Spleen (tissue), 7 donors: ENCODE measurements around the gene DCTN2.

Source experiments
- CTCF ChIP-seq, 11 experiments: fragments of 200-600 bp in 7 of 11; fragments of 450-650 bp in 4 of 11; sonication (generic) in 4 of 11; IDR thresholded peaks in 8 of 11; conservative IDR thresholded peaks in 3 of 11; 1 replicate in 7 of 11; 2 replicates in 4 of 11; pipeline versions ENCODE4 v1.4.0 to v1.8.0; 2016 to 2021; ENCODE audit warnings: antibody characterized with exemption in 11 of 11, inconsistent platforms in 4 of 11, mild to moderate bottlenecking in 1 of 11
- POLR2A ChIP-seq, 3 donors: fragments of 450-650 bp; IDR thresholded peaks; one replicate each; pipeline ENCODE4 v1.5.1; 2017; ENCODE audit warnings: antibody characterized with exemption in 3 of 3, mild to moderate bottlenecking in 1 of 3
- donor health status: DM: no; HTN: no; CAD: no; lungs with moderate emphysema.
- donor health status: DM: no; HTN: no; CAD: no.
- donor health status: DM: no; HTN: no; CAD: no.

GRCh38 chr12:57563358-57563757 lies 16.4 kb upstream of the DCTN2 start:
- TF ChIP-seq CTCF (IDR thresholded peaks at IDR 0.05 in 8 of 11, conservative IDR thresholded peaks at IDR 0.05 in 3 of 11), result no peak
- TF ChIP-seq POLR2A (IDR thresholded peaks at IDR 0.05), result no peak
